HepG2 (cell line): ENCODE measurements around the gene ZNF26. TPM values are rescaled to one million over a fixed set of nuclear protein-coding genes. Genes with fewer than 3 reads are reported as not detected.
A peak's percentile ranks its signal among the peaks of the same experiment; 100 is the strongest.

ENCODE experiments used
- AKAP8 ChIP-seq: sonication (generic); formaldehyde crosslinking; IDR thresholded peaks from 2 replicates; pipeline ENCODE4 v1.5.1; 2020; ENCODE audit warnings: mild to moderate bottlenecking, missing genetic modification reagents
- ASH2L ChIP-seq: fragments of 300-600, 200-600 bp; sonication (generic); IDR thresholded peaks from 2 replicates; pipeline ENCODE4 v1.7.0; 2017; ENCODE audit warnings: low read depth, mild to moderate bottlenecking, moderate library complexity, mixed read lengths, low read length; ENCODE audit not compliant: insufficient read length
- FOXK1 ChIP-seq: sonication (generic); formaldehyde crosslinking; IDR thresholded peaks from 2 replicates; pipeline ENCODE4 v1.4.0; 2020; ENCODE audit warnings: low read depth, missing genetic modification reagents, borderline replicate concordance
- GABPB1 ChIP-seq: IDR thresholded peaks from 2 replicates; pipeline ENCODE4 v1.6.1; 2016; ENCODE audit warnings: mild to moderate bottlenecking, missing genetic modification reagents, moderate library complexity, missing compliant biosample characterization
- ISL2 ChIP-seq: sonication (generic); formaldehyde crosslinking; IDR thresholded peaks from 2 replicates; pipeline ENCODE4 v1.5.0; 2020; ENCODE audit warnings: missing genetic modification reagents
- JDP2 ChIP-seq: sonication (generic); formaldehyde crosslinking; IDR thresholded peaks from 2 replicates; pipeline ENCODE4 v1.8.1; 2022; ENCODE audit warnings: missing genetic modification reagents, borderline replicate concordance
- JUN ChIP-seq: sonication (generic); formaldehyde crosslinking; IDR thresholded peaks from 2 replicates; pipeline ENCODE4 v1.4.0; 2020; ENCODE audit warnings: mild to moderate bottlenecking, missing genetic modification reagents
- JUNB ChIP-seq: sonication (generic); formaldehyde crosslinking; IDR thresholded peaks from 2 replicates; pipeline ENCODE4 v1.8.0; 2022; ENCODE audit warnings: missing genetic modification reagents, mild to moderate bottlenecking, borderline replicate concordance
- NPAS2 ChIP-seq: sonication (generic); formaldehyde crosslinking; IDR thresholded peaks from 2 replicates; pipeline ENCODE4 v1.8.0; 2022; ENCODE audit warnings: mild to moderate bottlenecking, missing genetic modification reagents, borderline replicate concordance
- NR3C1 ChIP-seq: sonication (generic); formaldehyde crosslinking; IDR thresholded peaks from 2 replicates; pipeline ENCODE4 v1.4.0; 2020; ENCODE audit warnings: missing genetic modification reagents
- RBAK ChIP-seq: sonication (generic); formaldehyde crosslinking; IDR thresholded peaks from 2 replicates; pipeline ENCODE4 v1.5.1; 2020; ENCODE audit warnings: mild to moderate bottlenecking, missing genetic modification reagents
- ZNF160 ChIP-seq: sonication (generic); formaldehyde crosslinking; IDR thresholded peaks from 2 replicates; pipeline ENCODE4 v1.8.0; 2022; ENCODE audit warnings: mild to moderate bottlenecking, inconsistent platforms, missing genetic modification reagents
- ZNF543 ChIP-seq: sonication (generic); formaldehyde crosslinking; IDR thresholded peaks from 2 replicates; pipeline ENCODE4 v1.4.0; 2020; ENCODE audit warnings: mild to moderate bottlenecking, missing genetic modification reagents
- ZNF614 ChIP-seq: IDR thresholded peaks from 2 replicates; pipeline ENCODE4 v1.6.1; 2018; ENCODE audit warnings: missing biosample characterization, missing genetic modification reagents, inconsistent platforms, borderline replicate concordance
- ZNF709 ChIP-seq: sonication (generic); formaldehyde crosslinking; IDR thresholded peaks from 2 replicates; pipeline ENCODE4 v1.5.0; 2020; ENCODE audit warnings: mild to moderate bottlenecking, missing genetic modification reagents
- ZNF737 ChIP-seq: sonication (generic); formaldehyde crosslinking; IDR thresholded peaks from 2 replicates; pipeline ENCODE4 v1.5.0; 2020; ENCODE audit warnings: missing genetic modification reagents, mild to moderate bottlenecking, borderline replicate concordance
- ZSCAN30 ChIP-seq: sonication (generic); formaldehyde crosslinking; IDR thresholded peaks from 2 replicates; pipeline ENCODE4 v1.5.0; 2020; ENCODE audit warnings: mild to moderate bottlenecking, missing genetic modification reagents
- polyA plus RNA-seq, 8 experiments: library from polyadenylated mRNA; depleted of rRNA in 3 of 8; stranded (reverse) in 7 of 8; unstranded in 1 of 8; fragments of >200 nt; fragmentation: Illumina TruSeq in 4 of 8; extraction: Trizol in 4 of 8; gene quantifications; 2 replicates each; pipeline versions ENCODE4 v1.2.1 to v1.2.3, GENCODE V29; 2011 to 2016; ENCODE audit warnings: low read depth in 4 of 8, missing spikeins in 1 of 8, mixed read lengths in 1 of 8; ENCODE audit not compliant: insufficient read depth in 1 of 8
- total RNA-seq, 5 experiments: library from RNA; depleted of rRNA; stranded (reverse); fragments of >200 nt; fragmentation: Illumina TruSeq; extraction: Trizol; gene quantifications; 2 replicates each; pipeline ENCODE4 v1.2.3, GENCODE V29; 2016; ENCODE audit warnings: low read depth in 1 of 5
- TF ChIP-seq, protein P1 (sequence below): sonication (generic); formaldehyde crosslinking; IDR thresholded peaks from 2 replicates; pipeline ENCODE4 v1.4.0; 2020; ENCODE audit warnings: missing genetic modification reagents
- TF ChIP-seq, protein P2 (sequence below): sonication (generic); formaldehyde crosslinking; IDR thresholded peaks from 2 replicates; pipeline ENCODE4 v1.8.0; 2022; ENCODE audit warnings: mild to moderate bottlenecking, missing genetic modification reagents; ENCODE audit not compliant: insufficient replicate concordance
- TF ChIP-seq, protein P3 (sequence below): sonication (generic); formaldehyde crosslinking; IDR thresholded peaks from 2 replicates; pipeline ENCODE4 v1.9.0; 2022; ENCODE audit warnings: missing genetic modification reagents, mild to moderate bottlenecking, borderline replicate concordance
- TF ChIP-seq, protein P4 (sequence below): sonication (generic); formaldehyde crosslinking; IDR thresholded peaks from 2 replicates; pipeline ENCODE4 v1.5.0; 2020; ENCODE audit warnings: missing genetic modification reagents

The ZNF26 gene
- total and polyA plus RNA-seq, 2 of the 13 experiments (the other 11 are each of a cell fraction or from before 2014, with no cell fraction given) = 3.8 to 6.5 TPM

DNA sequence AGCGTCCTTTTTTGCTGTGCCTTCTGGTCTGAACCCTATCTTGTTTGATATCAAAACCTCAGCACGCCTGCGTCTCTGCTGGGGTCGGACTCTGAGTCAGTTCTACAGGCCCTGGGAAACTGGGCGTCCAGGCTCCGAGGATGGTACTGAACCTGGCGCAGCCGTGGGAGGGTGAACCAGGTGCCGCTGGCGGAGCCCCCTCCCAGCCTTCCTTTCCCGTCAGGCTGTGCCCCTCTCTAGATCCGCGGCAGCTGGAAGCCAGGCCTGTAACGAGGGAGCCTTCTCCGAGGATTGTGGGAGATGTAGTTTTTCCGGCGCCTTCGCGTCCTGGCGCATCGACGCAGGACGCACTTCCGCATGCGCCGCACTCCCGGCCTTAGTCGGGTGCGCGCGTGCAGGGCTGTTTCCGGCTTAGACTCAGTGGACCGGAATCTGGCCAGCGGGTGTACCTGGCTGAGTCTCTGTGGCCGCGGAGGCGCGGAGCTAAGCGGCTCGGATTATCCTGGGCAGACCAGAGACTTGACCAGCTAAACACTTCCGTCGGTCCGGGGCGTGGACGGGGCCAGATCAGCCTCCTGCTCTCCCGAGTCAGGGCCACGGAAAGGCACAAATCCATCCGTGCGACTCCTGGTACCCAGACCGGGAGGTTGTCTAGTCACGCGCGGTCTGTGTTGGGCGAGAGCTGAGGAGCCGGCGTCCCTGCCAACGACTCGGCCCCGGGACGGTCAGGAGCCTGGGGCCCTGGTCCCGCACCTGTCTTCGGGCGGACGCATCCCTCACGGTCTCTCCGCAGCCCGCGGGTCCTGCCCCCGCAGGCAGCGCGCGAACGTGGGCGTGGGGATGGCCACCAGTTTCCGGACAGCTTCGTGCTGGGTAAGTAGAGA, at the start of gene ZNF26 (continued):
- TF ChIP-seq, protein P1, sequence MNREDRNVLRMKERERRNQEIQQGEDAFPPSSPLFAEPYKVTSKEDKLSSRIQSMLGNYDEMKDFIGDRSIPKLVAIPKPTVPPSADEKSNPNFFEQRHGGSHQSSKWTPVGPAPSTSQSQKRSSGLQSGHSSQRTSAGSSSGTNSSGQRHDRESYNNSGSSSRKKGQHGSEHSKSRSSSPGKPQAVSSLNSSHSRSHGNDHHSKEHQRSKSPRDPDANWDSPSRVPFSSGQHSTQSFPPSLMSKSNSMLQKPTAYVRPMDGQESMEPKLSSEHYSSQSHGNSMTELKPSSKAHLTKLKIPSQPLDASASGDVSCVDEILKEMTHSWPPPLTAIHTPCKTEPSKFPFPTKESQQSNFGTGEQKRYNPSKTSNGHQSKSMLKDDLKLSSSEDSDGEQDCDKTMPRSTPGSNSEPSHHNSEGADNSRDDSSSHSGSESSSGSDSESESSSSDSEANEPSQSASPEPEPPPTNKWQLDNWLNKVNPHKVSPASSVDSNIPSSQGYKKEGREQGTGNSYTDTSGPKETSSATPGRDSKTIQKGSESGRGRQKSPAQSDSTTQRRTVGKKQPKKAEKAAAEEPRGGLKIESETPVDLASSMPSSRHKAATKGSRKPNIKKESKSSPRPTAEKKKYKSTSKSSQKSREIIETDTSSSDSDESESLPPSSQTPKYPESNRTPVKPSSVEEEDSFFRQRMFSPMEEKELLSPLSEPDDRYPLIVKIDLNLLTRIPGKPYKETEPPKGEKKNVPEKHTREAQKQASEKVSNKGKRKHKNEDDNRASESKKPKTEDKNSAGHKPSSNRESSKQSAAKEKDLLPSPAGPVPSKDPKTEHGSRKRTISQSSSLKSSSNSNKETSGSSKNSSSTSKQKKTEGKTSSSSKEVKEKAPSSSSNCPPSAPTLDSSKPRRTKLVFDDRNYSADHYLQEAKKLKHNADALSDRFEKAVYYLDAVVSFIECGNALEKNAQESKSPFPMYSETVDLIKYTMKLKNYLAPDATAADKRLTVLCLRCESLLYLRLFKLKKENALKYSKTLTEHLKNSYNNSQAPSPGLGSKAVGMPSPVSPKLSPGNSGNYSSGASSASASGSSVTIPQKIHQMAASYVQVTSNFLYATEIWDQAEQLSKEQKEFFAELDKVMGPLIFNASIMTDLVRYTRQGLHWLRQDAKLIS (CRISPR knock-in tag) = no peak
- no peak for TF ChIP-seq JUNB (CRISPR knock-in tag)
- peak; percentile 100 for TF ChIP-seq GABPB1 (CRISPR knock-in tag)
- TF ChIP-seq RBAK = no peak
- TF ChIP-seq, protein P2, sequence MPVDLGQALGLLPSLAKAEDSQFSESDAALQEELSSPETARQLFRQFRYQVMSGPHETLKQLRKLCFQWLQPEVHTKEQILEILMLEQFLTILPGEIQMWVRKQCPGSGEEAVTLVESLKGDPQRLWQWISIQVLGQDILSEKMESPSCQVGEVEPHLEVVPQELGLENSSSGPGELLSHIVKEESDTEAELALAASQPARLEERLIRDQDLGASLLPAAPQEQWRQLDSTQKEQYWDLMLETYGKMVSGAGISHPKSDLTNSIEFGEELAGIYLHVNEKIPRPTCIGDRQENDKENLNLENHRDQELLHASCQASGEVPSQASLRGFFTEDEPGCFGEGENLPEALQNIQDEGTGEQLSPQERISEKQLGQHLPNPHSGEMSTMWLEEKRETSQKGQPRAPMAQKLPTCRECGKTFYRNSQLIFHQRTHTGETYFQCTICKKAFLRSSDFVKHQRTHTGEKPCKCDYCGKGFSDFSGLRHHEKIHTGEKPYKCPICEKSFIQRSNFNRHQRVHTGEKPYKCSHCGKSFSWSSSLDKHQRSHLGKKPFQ = no peak
- TF ChIP-seq, protein P3, sequence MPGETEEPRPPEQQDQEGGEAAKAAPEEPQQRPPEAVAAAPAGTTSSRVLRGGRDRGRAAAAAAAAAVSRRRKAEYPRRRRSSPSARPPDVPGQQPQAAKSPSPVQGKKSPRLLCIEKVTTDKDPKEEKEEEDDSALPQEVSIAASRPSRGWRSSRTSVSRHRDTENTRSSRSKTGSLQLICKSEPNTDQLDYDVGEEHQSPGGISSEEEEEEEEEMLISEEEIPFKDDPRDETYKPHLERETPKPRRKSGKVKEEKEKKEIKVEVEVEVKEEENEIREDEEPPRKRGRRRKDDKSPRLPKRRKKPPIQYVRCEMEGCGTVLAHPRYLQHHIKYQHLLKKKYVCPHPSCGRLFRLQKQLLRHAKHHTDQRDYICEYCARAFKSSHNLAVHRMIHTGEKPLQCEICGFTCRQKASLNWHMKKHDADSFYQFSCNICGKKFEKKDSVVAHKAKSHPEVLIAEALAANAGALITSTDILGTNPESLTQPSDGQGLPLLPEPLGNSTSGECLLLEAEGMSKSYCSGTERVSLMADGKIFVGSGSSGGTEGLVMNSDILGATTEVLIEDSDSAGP (CRISPR knock-in tag) = peak; percentile 90; the same call in 1 of the 2 replicates
- TF ChIP-seq JDP2 = no peak
- no peak for TF ChIP-seq NR3C1 (CRISPR knock-in tag)
- no peak for TF ChIP-seq AKAP8
- TF ChIP-seq ZNF543 = peak; percentile 90
- no peak for TF ChIP-seq ZSCAN30 (CRISPR knock-in tag)
- TF ChIP-seq, protein P4, sequence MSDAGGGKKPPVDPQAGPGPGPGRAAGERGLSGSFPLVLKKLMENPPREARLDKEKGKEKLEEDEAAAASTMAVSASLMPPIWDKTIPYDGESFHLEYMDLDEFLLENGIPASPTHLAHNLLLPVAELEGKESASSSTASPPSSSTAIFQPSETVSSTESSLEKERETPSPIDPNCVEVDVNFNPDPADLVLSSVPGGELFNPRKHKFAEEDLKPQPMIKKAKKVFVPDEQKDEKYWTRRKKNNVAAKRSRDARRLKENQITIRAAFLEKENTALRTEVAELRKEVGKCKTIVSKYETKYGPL (CRISPR knock-in tag) = no peak; the same call in 1 of the 2 replicates
- no peak for TF ChIP-seq NPAS2 (CRISPR knock-in tag)
- peak; percentile 57; the same call in 1 of the 2 replicates for TF ChIP-seq JUN
- TF ChIP-seq ZNF737 (CRISPR knock-in tag) = peak; percentile 54; the same call in 1 of the 2 replicates
- TF ChIP-seq ZNF709 (CRISPR knock-in tag) = no peak
- no peak for TF ChIP-seq ZNF160 (CRISPR knock-in tag)
- peak; percentile 63; the same call in 1 of the 2 replicates for TF ChIP-seq ZNF614 (CRISPR knock-in tag)
- peak; percentile 72 for TF ChIP-seq ASH2L
- TF ChIP-seq ISL2 (CRISPR knock-in tag) = no peak; the same call in 1 of the 2 replicates
- peak; percentile 93; the same call in 1 of the 2 replicates for TF ChIP-seq FOXK1 (CRISPR knock-in tag)
